Mesangial cell (primary cell): ENCODE results near the gene ARFGEF3. TPM values are rescaled to one million over a fixed set of nuclear protein-coding genes. Genes with fewer than 3 reads are reported as not detected.

Experiments
- total RNA-seq: library from RNA; depleted of rRNA; stranded (reverse); fragments of >200 nt; gene quantifications from 2 replicates; pipeline ENCODE4 v1.2.3, GENCODE V29; 2015

The ARFGEF3 gene
- 2.6 and 3.9 TPM in 2 replicates for total RNA-seq

GRCh38 chr6:138161338-138162110, at the start of gene ARFGEF3:
Gene ARFGEF3 (plus strand): TSS chr6:138161939. CDS start chr6:138162087, 148 bp downstream.

GRCh38 chr6:138218449-138218848, 56.7 kb downstream of the ARFGEF3 start, which contains the start of gene PBOV1:
Gene PBOV1 (minus strand): TSS chr6:138218491. CDS start chr6:138218395, 96 bp downstream.

GRCh38 chr6:138377844-138378243, 216.1 kb downstream of the ARFGEF3 start, which contains the start of gene SMIM28:
Gene SMIM28 (plus strand): TSS chr6:138377905. CDS start chr6:138378073, 168 bp downstream.

Other genes starting within 250 kb of the ARFGEF3 start
- gene PERP, start 54.5 kb upstream of the ARFGEF3 start, total RNA-seq: 41.5 and 43.3 TPM in 2 replicates
- gene PBOV1, start 56.6 kb downstream of the ARFGEF3 start, total RNA-seq: not detected in 2 replicates
- not detected in 2 replicates for gene SMIM28, start 216.0 kb downstream of the ARFGEF3 start, total RNA-seq
- 18.6 and 30.6 TPM in 2 replicates for gene HEBP2, start 242.3 kb downstream of the ARFGEF3 start, total RNA-seq